Liver (tissue), 3 donors: Measurements from ENCODE around the gene PUSL1.

Experiments used
- GABPA ChIP-seq, 2 donors: IDR thresholded peaks in 1 of 2; conservative IDR thresholded peaks in 1 of 2; 2 replicates each; pipeline ENCODE4 v1.6.1; 2016; ENCODE audit warnings: antibody characterized with exemption in 2 of 2, mild to moderate bottlenecking in 1 of 2, moderate library complexity in 1 of 2
- NR2F2 ChIP-seq: IDR thresholded peaks from 2 replicates; pipeline ENCODE4 v1.6.1; 2016; ENCODE audit warnings: antibody characterized with exemption
- YY1 ChIP-seq: IDR thresholded peaks from 2 replicates; pipeline ENCODE4 v1.6.1; 2016; ENCODE audit warnings: antibody characterized with exemption, mild to moderate bottlenecking
- TF ChIP-seq, protein P1 (sequence below): fragments of 150-350 bp; IDR thresholded peaks from 2 replicates; pipeline ENCODE4 v1.5.1; 2017; ENCODE audit warnings: improper control_type of control experiment, low read depth, low read length; ENCODE audit not compliant: missing input control
- TF ChIP-seq, protein P2 (sequence below): IDR thresholded peaks from 2 replicates; pipeline ENCODE4 v1.6.1; 2016; ENCODE audit warnings: antibody characterized with exemption
- donor health status: healthy.
- donor health status: healthy.

DNA sequence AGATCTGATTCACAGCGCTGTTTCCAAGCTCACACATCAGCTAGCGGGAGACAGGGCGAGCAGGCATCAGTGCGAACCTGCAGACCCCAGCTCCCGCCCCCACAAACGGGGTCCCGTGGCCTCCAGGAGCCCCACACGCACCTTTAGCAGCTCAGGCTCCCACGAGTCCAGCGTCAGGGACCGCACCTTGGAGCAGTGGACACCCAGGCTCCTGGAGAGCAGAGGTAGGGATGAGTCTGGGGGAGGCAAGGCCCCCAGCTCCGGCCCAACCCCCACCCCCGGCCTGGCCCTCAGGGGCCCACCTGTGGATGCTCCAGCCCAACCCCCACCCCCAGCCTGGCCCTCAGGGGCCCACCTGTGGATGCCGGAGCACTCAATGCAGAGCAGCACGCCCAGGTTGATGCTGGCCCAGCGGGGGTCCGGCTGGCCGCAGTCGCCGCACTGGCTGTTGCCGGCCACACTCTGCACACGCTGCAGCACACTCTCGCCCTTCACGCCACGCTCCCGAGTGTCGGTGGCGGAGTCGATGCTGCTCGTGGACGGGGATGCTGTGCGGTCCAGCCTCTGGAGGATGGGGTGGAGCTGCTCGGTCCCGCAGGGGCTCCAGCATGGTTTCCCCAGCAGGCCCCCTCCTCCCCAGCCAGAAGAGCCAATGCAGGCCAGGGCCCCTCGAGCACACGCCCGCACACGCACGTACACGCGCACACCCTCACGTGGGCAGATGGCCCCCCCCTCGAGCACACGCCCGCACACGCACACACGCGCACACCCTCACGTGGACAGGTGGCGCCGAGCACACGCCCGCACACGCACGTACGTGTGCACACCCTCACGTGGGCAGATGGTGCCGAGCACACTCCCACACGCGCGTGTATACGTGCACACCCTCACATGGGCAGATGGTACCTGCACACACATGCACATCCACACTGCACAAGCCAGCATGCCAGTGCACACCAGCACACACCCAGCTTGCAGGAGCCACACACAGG, 12.0 kb upstream of the PUSL1 start:
- TF ChIP-seq YY1 = no peak
- TF ChIP-seq, protein P1, sequence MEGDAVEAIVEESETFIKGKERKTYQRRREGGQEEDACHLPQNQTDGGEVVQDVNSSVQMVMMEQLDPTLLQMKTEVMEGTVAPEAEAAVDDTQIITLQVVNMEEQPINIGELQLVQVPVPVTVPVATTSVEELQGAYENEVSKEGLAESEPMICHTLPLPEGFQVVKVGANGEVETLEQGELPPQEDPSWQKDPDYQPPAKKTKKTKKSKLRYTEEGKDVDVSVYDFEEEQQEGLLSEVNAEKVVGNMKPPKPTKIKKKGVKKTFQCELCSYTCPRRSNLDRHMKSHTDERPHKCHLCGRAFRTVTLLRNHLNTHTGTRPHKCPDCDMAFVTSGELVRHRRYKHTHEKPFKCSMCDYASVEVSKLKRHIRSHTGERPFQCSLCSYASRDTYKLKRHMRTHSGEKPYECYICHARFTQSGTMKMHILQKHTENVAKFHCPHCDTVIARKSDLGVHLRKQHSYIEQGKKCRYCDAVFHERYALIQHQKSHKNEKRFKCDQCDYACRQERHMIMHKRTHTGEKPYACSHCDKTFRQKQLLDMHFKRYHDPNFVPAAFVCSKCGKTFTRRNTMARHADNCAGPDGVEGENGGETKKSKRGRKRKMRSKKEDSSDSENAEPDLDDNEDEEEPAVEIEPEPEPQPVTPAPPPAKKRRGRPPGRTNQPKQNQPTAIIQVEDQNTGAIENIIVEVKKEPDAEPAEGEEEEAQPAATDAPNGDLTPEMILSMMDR = no peak
- TF ChIP-seq, protein P2, sequence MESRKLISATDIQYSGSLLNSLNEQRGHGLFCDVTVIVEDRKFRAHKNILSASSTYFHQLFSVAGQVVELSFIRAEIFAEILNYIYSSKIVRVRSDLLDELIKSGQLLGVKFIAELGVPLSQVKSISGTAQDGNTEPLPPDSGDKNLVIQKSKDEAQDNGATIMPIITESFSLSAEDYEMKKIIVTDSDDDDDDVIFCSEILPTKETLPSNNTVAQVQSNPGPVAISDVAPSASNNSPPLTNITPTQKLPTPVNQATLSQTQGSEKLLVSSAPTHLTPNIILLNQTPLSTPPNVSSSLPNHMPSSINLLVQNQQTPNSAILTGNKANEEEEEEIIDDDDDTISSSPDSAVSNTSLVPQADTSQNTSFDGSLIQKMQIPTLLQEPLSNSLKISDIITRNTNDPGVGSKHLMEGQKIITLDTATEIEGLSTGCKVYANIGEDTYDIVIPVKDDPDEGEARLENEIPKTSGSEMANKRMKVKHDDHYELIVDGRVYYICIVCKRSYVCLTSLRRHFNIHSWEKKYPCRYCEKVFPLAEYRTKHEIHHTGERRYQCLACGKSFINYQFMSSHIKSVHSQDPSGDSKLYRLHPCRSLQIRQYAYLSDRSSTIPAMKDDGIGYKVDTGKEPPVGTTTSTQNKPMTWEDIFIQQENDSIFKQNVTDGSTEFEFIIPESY = no peak
- TF ChIP-seq NR2F2 = no peak
- TF ChIP-seq GABPA (IDR thresholded peaks at IDR 0.05 in 1 of 2, conservative IDR thresholded peaks at IDR 0.05 in 1 of 2) = no peak
